GM10248 (cell line): Measurements from ENCODE around the gene VPS35.
A peak's percentile ranks its signal among the peaks of the same experiment; 100 is the strongest.

Experiments
- CTCF ChIA-PET: fragments of 300-600 bp; sonication (Branson Sonifier 250); formaldehyde crosslinking; extraction: SDS; loops from one replicate; lab custom pipeline; 2021; ENCODE audit warnings: antibody characterized with exemption; lab: Yijun Ruan, JAX
- POLR2A ChIA-PET: fragments of 350-650 bp; sonication (Branson Sonifier 250); formaldehyde crosslinking; extraction: SDS; loops from one replicate; lab custom pipeline; 2020; ENCODE audit warnings: antibody characterized with exemption; lab: Yijun Ruan, JAX
- DNase-seq: peaks from one replicate; pipeline ENCODE4 v3.0.0; 2012; ENCODE audit errors: extremely low spot score
- TF ChIP-seq, protein P1 (sequence below): IDR thresholded peaks from 2 replicates; pipeline ENCODE4 v1.5.1; 2012; ENCODE audit warnings: mild to moderate bottlenecking, low read depth; ENCODE audit errors: extremely low read depth, missing control alignments, control extremely low read depth

Gene VPS35

DNA sequence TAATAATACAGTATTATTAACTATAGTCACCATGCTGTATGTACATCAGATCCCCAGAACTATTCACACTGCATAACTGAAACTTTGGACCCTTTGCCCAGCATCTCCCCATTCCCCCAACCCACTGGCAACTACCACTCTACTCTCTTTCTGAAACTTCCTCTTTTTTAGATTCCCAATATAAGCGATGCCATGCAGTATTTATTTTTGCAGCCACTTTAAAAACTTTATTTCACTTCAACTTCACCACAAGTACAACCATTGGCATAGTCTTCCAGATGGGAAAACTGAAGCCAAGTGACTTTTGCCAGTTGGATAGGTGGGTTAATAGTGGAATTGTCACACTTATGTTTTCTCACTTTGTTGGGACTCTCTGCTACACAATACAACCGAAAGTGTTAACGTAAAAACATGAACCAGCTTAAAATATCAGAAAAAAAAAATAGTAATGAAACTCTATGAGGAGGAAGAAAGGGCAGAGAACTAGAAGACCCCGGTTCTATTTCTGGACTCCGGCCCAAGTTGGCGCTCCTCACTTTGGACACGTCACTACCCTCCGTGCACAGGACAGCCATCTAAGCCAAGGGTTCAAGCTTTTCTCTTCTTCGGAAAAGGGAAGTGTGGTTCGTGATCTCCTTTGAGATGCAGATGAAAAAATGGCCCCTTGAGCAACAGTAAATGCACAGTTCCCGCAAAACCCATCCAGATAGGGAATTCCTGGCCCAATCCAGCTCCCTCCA, 68.5 kb downstream of the VPS35 start:
- ChIA-PET POLR2A (no interaction called here), CTCF (interaction anchor here (0.8 to 2.2 kb wide), 3 partner anchors 9 to 234 kb away, joined by 3 to 8 read pairs (median 5); no protein-coding TSS in a partner anchor)
- DNase-seq: peak; percentile 40
- TF ChIP-seq, protein P1, sequence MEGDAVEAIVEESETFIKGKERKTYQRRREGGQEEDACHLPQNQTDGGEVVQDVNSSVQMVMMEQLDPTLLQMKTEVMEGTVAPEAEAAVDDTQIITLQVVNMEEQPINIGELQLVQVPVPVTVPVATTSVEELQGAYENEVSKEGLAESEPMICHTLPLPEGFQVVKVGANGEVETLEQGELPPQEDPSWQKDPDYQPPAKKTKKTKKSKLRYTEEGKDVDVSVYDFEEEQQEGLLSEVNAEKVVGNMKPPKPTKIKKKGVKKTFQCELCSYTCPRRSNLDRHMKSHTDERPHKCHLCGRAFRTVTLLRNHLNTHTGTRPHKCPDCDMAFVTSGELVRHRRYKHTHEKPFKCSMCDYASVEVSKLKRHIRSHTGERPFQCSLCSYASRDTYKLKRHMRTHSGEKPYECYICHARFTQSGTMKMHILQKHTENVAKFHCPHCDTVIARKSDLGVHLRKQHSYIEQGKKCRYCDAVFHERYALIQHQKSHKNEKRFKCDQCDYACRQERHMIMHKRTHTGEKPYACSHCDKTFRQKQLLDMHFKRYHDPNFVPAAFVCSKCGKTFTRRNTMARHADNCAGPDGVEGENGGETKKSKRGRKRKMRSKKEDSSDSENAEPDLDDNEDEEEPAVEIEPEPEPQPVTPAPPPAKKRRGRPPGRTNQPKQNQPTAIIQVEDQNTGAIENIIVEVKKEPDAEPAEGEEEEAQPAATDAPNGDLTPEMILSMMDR: no peak

DNA sequence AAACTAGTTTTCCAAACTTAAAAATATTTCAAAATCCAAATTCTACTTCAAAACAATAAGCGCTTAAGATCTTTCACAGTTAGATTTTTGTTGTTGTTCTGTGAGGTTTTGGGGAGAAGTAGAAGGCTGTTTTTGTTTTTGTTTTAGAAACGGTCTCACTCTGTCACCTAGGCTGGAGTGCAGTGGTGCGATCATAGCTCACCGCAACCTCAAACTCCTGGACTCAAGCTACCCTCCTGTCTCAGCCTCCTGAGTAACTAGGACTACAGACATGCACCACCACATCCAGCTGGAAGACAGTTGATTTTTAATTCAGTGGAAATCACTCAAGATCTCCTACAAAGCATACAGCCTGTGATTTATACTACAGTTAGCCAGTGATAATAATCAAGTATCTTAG, 70.5 kb downstream of the VPS35 start:
- no peak for DNase-seq
- POLR2A ChIA-PET: no interaction called here
- TF ChIP-seq, protein P1: no peak
- CTCF ChIA-PET: interaction anchor here (1.0 kb wide), 1 partner anchor 40 kb away, joined by 3 read pairs; no protein-coding TSS in a partner anchor

DNA sequence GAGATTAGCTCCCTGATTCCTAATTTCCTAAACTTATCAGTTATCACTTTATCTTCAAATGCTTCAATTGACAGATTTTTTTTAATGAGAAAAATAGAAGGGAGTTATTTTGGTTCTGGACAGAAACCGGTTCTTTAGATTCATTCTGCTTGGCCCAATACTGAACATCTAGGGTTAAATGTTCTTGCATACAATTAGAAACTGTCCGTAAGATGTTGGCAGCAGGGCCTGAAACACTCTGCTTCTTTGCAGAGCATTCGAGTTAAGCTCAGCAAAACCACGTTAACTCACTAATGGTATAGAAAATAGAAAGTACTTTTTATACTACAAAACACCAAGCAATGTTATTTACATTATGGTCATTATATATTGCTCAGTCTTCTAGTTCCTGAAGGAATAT, 75.0 kb downstream of the VPS35 start:
- TF ChIP-seq, protein P1: no peak
- POLR2A ChIA-PET: no interaction called here
- DNase-seq: no peak
- CTCF ChIA-PET: interaction anchor here (1.2 to 2.4 kb wide), 4 partner anchors 9 to 60 kb away, joined by 3 to 8 read pairs (median 4); no protein-coding TSS in a partner anchor

DNA sequence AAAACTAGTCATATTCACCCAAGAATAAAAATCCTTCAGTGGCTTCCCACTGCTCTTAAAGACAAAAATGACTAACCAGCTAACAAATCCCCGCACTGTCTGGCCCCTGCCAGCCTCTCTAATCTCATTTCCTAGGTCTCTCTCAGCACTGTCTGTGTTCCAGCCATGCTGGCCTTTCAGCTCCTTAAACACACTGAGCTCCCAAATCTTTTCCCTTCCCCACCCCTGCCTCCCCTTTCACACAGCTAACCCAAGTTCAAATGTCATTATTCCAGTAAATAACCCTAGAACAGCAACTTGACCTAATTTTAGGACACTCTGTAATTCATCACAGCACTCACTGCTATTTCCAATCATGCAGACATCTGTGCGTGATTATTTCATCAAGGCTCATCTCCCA, 75.6 kb downstream of the VPS35 start:
- CTCF ChIA-PET: interaction anchor here (0.7 to 2.4 kb wide), 5 partner anchors 9 to 60 kb away, joined by 3 to 8 read pairs (median 4); no protein-coding TSS in a partner anchor
- POLR2A ChIA-PET: no interaction called here
- no peak for DNase-seq
- TF ChIP-seq, protein P1: no peak

DNA sequence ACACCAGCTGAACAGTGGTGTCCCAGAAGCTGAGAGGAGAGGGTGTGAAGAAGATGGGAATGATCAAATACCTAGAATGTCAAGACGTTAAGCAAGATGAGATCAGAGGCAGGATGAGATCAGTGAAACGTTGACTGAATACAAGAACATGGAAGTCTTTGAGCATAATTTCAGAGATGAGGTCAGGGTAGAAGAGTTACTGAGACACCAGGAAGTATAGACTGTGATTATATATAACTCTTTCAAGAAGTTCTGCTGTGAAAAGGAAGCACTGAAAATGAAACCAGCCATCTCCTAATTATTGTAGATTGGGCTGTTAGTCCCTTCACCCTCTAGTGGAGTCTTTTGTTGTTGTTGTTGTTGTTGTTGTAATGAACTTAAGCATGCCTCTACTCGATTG, 76.9 kb downstream of the VPS35 start:
- CTCF ChIA-PET: interaction anchor here (1.2 kb wide), 1 partner anchor 12 kb away, joined by 3 read pairs; no protein-coding TSS in a partner anchor
- TF ChIP-seq, protein P1: no peak
- POLR2A ChIA-PET: no interaction called here
- peak; percentile 37 for DNase-seq

DNA sequence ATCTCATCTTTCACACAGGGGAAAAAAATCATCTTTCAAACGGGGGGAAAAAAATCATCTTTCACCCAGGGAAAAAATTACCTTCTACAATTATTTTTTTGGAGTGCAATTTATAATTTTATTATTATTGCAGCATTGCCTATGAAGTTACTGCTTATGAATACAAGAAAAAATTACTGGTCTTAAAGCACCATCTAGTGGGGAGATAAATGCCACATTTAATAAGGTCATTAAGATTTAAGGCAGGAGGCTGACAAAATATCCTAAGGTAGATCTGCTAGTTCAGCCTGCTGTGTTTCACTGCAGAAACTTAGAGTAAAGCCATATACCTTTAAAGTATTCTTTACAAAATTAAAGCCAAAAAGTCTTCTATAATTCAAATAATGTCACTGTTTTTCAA, 81.4 kb downstream of the VPS35 start:
- DNase-seq: no peak
- POLR2A ChIA-PET: no interaction called here
- CTCF ChIA-PET: interaction anchor here (0.9 to 5.4 kb wide), 9 partner anchors 9 to 54 kb away, joined by 3 to 104 read pairs (median 6); no protein-coding TSS in a partner anchor
- TF ChIP-seq, protein P1: peak; percentile 31
